Neural cell (in vitro differentiated cells): ENCODE results near the gene UMODL1. TPM values are rescaled to one million over a fixed set of nuclear protein-coding genes. Genes with fewer than 3 reads are reported as not detected.

Experiments used
- H2AFZ ChIP-seq: fragments of 200-600, 300-800 bp; sonication (generic), shearing (Covaris generic); 2 replicates; pipeline ENCODE4 v1.6.0; 2014; ENCODE audit warnings: low read depth, mild to moderate bottlenecking, antibody characterized with exemption, low read length, moderate library complexity
- H3F3A ChIP-seq: fragments of 200-600 bp; shearing (Covaris generic); 2 replicates; pipeline ENCODE4 v1.6.1; 2016; ENCODE audit warnings: mild to moderate bottlenecking, moderate library complexity, mixed read lengths, antibody characterized with exemption, low read length; ENCODE audit not compliant: insufficient read depth, poor library complexity, severe bottlenecking
- H3K27ac ChIP-seq: fragments of 200-600, 300-800 bp; sonication (generic), shearing (Covaris generic); 2 replicates; pipeline ENCODE4 v1.5.1; 2014; ENCODE audit warnings: mild to moderate bottlenecking, low read length, moderate library complexity
- H3K27me3 ChIP-seq: fragments of 300-800, 200-600 bp; sonication (generic), shearing (Covaris generic); 2 replicates; pipeline ENCODE4 v1.6.0; 2014; ENCODE audit warnings: mild to moderate bottlenecking, low read depth, low read length, moderate library complexity; ENCODE audit not compliant: insufficient read depth
- H3K36me3 ChIP-seq: fragments of 300-800, 200-600 bp; sonication (generic), shearing (Covaris generic); 2 replicates; pipeline ENCODE4 v1.5.1; 2014; ENCODE audit warnings: mild to moderate bottlenecking, antibody characterized with exemption, low read length, moderate library complexity; ENCODE audit not compliant: insufficient read depth
- H3K4me2 ChIP-seq: fragments of 300-800, 200-600 bp; sonication (generic), shearing (Covaris generic); 2 replicates; pipeline ENCODE4 v1.6.0; 2014; ENCODE audit warnings: mild to moderate bottlenecking, low read length
- H3K4me3 ChIP-seq: fragments of 300-800, 200-600 bp; sonication (generic), shearing (Covaris generic); 2 replicates; pipeline ENCODE4 v1.5.1; 2014; ENCODE audit warnings: mild to moderate bottlenecking, low read length, moderate library complexity
- H3K79me2 ChIP-seq: fragments of 200-600 bp; shearing (Covaris generic); replicated peaks from 2 replicates; pipeline ENCODE4 v1.6.0; 2014; ENCODE audit warnings: mild to moderate bottlenecking, low read length, moderate library complexity; ENCODE audit not compliant: insufficient read depth
- H3K9ac ChIP-seq: fragments of 300-800, 200-600 bp; sonication (generic), shearing (Covaris generic); 2 replicates; pipeline ENCODE4 v1.6.1; 2016; ENCODE audit warnings: mild to moderate bottlenecking, low read length, mixed read lengths
- H3K9me2 ChIP-seq: fragments of 200-600 bp; shearing (Covaris generic); 2 replicates; pipeline ENCODE4 v1.6.1; 2016; ENCODE audit warnings: mild to moderate bottlenecking, low read length, mixed read lengths; ENCODE audit not compliant: insufficient read depth
- H3K9me3 ChIP-seq: fragments of 200-600, 300-800 bp; sonication (generic), shearing (Covaris generic); 2 replicates; pipeline ENCODE4 v1.6.1; 2016; ENCODE audit warnings: mild to moderate bottlenecking, mixed run types, low read length, moderate library complexity, mixed read lengths
- H4K20me1 ChIP-seq: fragments of 200-600 bp; shearing (Covaris generic); 2 replicates; pipeline ENCODE4 v1.6.1; 2016; ENCODE audit warnings: mild to moderate bottlenecking, mixed run types; ENCODE audit not compliant: insufficient read depth
- EP300 ChIP-seq: fragments of 450-650 bp; conservative IDR thresholded peaks from 2 replicates; pipeline ENCODE4 v1.6.1; 2014; ENCODE audit warnings: antibody characterized with exemption, mild to moderate bottlenecking, moderate library complexity; ENCODE audit not compliant: poor library complexity, severe bottlenecking
- EZH2 ChIP-seq: fragments of 200-600, 300-800 bp; shearing (Covaris generic), sonication (generic); IDR thresholded peaks from 2 replicates; pipeline ENCODE4 v1.6.1; 2014; ENCODE audit warnings: antibody characterized with exemption, low read length, borderline replicate concordance, mild to moderate bottlenecking; ENCODE audit not compliant: insufficient read depth, poor library complexity, severe bottlenecking
- POLR2AphosphoS5 ChIP-seq: IDR thresholded peaks from 2 replicates; pipeline ENCODE4 v1.6.1; 2012
- SMC3 ChIP-seq: fragments of 450-650 bp; conservative IDR thresholded peaks from 2 replicates; pipeline ENCODE4 v1.6.1; 2014; ENCODE audit warnings: antibody characterized with exemption, mild to moderate bottlenecking, moderate library complexity; ENCODE audit not compliant: poor library complexity
- TAF1 ChIP-seq: IDR thresholded peaks from 2 replicates; pipeline ENCODE4 v1.6.1; 2012; ENCODE audit warnings: low read depth
- polyA plus RNA-seq: library from polyadenylated mRNA; depleted of rRNA; stranded (reverse); fragments of >200 nt; gene quantifications from 2 replicates; pipeline ENCODE4 v1.2.3, GENCODE V29; 2014
- TF ChIP-seq, protein P1 (sequence below): IDR thresholded peaks from 2 replicates; pipeline ENCODE4 v1.6.1; 2012; ENCODE audit warnings: borderline replicate concordance

The UMODL1 gene
- polyA plus RNA-seq, 1 donor from 2014 or later, result 0.11 TPM

DNA sequence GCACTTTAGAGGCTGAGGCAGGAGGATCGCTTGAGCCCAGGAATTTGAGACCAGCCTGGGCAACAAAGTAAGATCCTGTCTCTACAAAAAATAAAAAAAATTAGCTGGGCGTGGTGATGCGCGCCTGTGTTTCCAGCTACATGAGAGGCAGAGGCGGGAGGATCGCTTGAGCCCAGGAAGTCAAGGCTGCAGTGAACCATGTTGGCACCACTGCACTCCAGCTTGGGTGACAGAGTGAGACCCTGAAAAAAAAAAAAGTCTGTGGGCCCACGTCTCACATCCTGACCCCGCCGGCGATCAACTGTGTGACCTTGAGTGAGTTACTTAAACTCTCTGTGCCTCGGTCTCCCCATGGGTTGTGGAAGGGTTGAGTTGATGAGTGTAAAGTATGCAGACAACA is 48.2 kb upstream of the UMODL1 start:
- no peak overlapping the region for H2AFZ ChIP-seq
- H3K36me3 ChIP-seq, result no peaks in the 10 kb centered on the region
- H3K27me3 ChIP-seq, result no peaks in the 10 kb centered on the region
- TF ChIP-seq, protein P1, sequence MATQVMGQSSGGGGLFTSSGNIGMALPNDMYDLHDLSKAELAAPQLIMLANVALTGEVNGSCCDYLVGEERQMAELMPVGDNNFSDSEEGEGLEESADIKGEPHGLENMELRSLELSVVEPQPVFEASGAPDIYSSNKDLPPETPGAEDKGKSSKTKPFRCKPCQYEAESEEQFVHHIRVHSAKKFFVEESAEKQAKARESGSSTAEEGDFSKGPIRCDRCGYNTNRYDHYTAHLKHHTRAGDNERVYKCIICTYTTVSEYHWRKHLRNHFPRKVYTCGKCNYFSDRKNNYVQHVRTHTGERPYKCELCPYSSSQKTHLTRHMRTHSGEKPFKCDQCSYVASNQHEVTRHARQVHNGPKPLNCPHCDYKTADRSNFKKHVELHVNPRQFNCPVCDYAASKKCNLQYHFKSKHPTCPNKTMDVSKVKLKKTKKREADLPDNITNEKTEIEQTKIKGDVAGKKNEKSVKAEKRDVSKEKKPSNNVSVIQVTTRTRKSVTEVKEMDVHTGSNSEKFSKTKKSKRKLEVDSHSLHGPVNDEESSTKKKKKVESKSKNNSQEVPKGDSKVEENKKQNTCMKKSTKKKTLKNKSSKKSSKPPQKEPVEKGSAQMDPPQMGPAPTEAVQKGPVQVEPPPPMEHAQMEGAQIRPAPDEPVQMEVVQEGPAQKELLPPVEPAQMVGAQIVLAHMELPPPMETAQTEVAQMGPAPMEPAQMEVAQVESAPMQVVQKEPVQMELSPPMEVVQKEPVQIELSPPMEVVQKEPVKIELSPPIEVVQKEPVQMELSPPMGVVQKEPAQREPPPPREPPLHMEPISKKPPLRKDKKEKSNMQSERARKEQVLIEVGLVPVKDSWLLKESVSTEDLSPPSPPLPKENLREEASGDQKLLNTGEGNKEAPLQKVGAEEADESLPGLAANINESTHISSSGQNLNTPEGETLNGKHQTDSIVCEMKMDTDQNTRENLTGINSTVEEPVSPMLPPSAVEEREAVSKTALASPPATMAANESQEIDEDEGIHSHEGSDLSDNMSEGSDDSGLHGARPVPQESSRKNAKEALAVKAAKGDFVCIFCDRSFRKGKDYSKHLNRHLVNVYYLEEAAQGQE, result no peak
- TF ChIP-seq EP300, result no peak
- no peaks in the 10 kb centered on the region for H4K20me1 ChIP-seq
- H3K79me2 ChIP-seq, result no peaks in the 10 kb centered on the region
- no peaks in the 10 kb centered on the region for H3F3A ChIP-seq
- no peaks in the 10 kb centered on the region for H3K9me3 ChIP-seq
- no peak overlapping the region for H3K4me3 ChIP-seq
- H3K9ac ChIP-seq, result no peak overlapping the region
- no peaks in the 10 kb centered on the region for H3K9me2 ChIP-seq
- H3K4me2 ChIP-seq, result no peak overlapping the region
- H3K27ac ChIP-seq, result peak overlapping the region; percentile 81

GRCh38 chr21:42025376-42026081 is 45.6 kb upstream of the UMODL1 start:
- H3K9ac ChIP-seq, result no peak overlapping the region
- no peak for TF ChIP-seq SMC3
- no peak for TF ChIP-seq EZH2
- no peak for TF ChIP-seq TAF1
- TF ChIP-seq, protein P1, result no peak
- no peak for TF ChIP-seq POLR2AphosphoS5
- H3K4me3 ChIP-seq, result no peak overlapping the region

More at GRCh38 chr21:42025376-42026081, 45.6 kb upstream of the UMODL1 start:
- Histone ChIP-seq H3K4me2 (no peak overlapping the region), H4K20me1 (no peaks in the 10 kb centered on the region), H3F3A (no peaks in the 10 kb centered on the region), H3K27me3 (no peaks in the 10 kb centered on the region), H3K9me2 (no peaks in the 10 kb centered on the region), H2AFZ (no peak overlapping the region), H3K79me2 (no peaks in the 10 kb centered on the region), H3K27ac (no peak overlapping the region), H3K36me3 (no peaks in the 10 kb centered on the region), H3K9me3 (no peaks in the 10 kb centered on the region)
